Stimulated activated CD4-positive, alpha-beta T cell treated with anti-CD3 and anti-CD28 coated beads, Interleukin-15, amount 100 ng/mL, for 48 hours (primary cell): Measurements from ENCODE around the gene POTEG.
"Not testable (repeated sequence)": the region's sequence is repeated elsewhere in the genome, so short reads cannot be mapped to it uniquely, and the experiment has no call there.

ENCODE experiments used
- DNase-seq, 2 donors: peaks; one replicate each; pipeline ENCODE4 v3.0.0-alpha.2; 2020; ENCODE audit warnings: low read depth in 2 of 2

POTEG gene

GRCh38 chr14:19434241-19434640 is at the start of gene POTEG:
POTEG (minus strand) TSS chr14:19434341; CDS start chr14:19434289, 52 bp downstream.
- DNase-seq = not testable (repeated sequence)

GRCh38 chr14:19482093-19482492 is 48.0 kb upstream of the POTEG start:
- DNase-seq = not testable (repeated sequence)

GRCh38 chr14:19481421-19481820 is 47.3 kb upstream of the POTEG start:
- DNase-seq = not testable (repeated sequence)

- DNase-seq = not testable (repeated sequence)
Observed at GRCh38 chr14:19480491-19480890, 46.4 kb upstream of the POTEG start.

- DNase-seq = not testable (repeated sequence)
Observed at GRCh38 chr14:19445761-19446160, 11.6 kb upstream of the POTEG start.

- not testable (repeated sequence) for DNase-seq
Observed at GRCh38 chr14:19439826-19440225, 5.7 kb upstream of the POTEG start.

GRCh38 chr14:19439219-19439618 is 5.1 kb upstream of the POTEG start:
- DNase-seq = not testable (repeated sequence)

- not testable (repeated sequence) for DNase-seq
Observed at GRCh38 chr14:19437126-19437443, 2.9 kb upstream of the POTEG start.

- DNase-seq = not testable (repeated sequence)
Observed at GRCh38 chr14:19436311-19437125, 2.4 kb upstream of the POTEG start.

- not testable (repeated sequence) for DNase-seq
Observed at GRCh38 chr14:19435852-19436251, 1.7 kb upstream of the POTEG start.

- not testable (repeated sequence) for DNase-seq
Observed at GRCh38 chr14:19434891-19435290, 750 bp upstream of the POTEG start.

- DNase-seq = not testable (repeated sequence)
Observed at GRCh38 chr14:19433765-19434164, 376 bp downstream of the POTEG start.

GRCh38 chr14:19408519-19408918 is 25.6 kb downstream of the POTEG start:
- DNase-seq = not testable (repeated sequence)

GRCh38 chr14:19402097-19402496 is 32.0 kb downstream of the POTEG start:
- not testable (repeated sequence) for DNase-seq

GRCh38 chr14:19394727-19395126 is 39.4 kb downstream of the POTEG start:
- not testable (repeated sequence) for DNase-seq

GRCh38 chr14:19390230-19390629 is 43.9 kb downstream of the POTEG start:
- DNase-seq = not testable (repeated sequence)

GRCh38 chr14:19388741-19389140 is 45.4 kb downstream of the POTEG start:
- DNase-seq = not testable (repeated sequence)

- not testable (repeated sequence) for DNase-seq
Observed at GRCh38 chr14:19386996-19387395, 47.1 kb downstream of the POTEG start.

GRCh38 chr14:19386309-19386708 is 47.8 kb downstream of the POTEG start:
- DNase-seq = not testable (repeated sequence)

- DNase-seq = not testable (repeated sequence)
Observed at GRCh38 chr14:19384088-19384781, 49.9 kb downstream of the POTEG start.

GRCh38 chr14:19383008-19383584 is 51.0 kb downstream of the POTEG start:
- not testable (repeated sequence) for DNase-seq

GRCh38 chr14:19380137-19380536 is 54.0 kb downstream of the POTEG start:
- not testable (repeated sequence) for DNase-seq
